Caco-2 (cell line): ENCODE results near the gene UNCX. TPM values are rescaled to one million over a fixed set of nuclear protein-coding genes. Genes with fewer than 3 reads are reported as not detected.
"Not testable (repeated sequence)": the region's sequence is repeated elsewhere in the genome, so short reads cannot be mapped to it uniquely, and the experiment has no call there.

Experiments used
- BruUV-seq: library from RNA; stranded (reverse); fragments of 400-500 nt; replicated peaks from 2 replicates; lab custom pipeline; 2021; lab: Mats Ljungman, UMichigan
- CTCF ChIA-PET: fragments of 300-600 bp; sonication (Branson Sonifier 250); formaldehyde crosslinking; loops from one replicate; lab custom pipeline; 2022; ENCODE audit warnings: antibody characterized with exemption; lab: Charles Lee
- POLR2A ChIA-PET: fragments of 300-600 bp; sonication (Branson Sonifier 250); formaldehyde crosslinking; loops from one replicate; lab custom pipeline; 2022; ENCODE audit warnings: antibody characterized with exemption; lab: Charles Lee
- DNase-seq, 2 experiments: peaks; one replicate each; pipeline versions ENCODE4 v3.0.0 to v3.0.0-alpha.2; 2020 to 2022
- H3K27me3 ChIP-seq: replicated peaks from 2 replicates; pipeline ENCODE4 v1.6.0; 2011; ENCODE audit warnings: low read length; ENCODE audit not compliant: control insufficient read depth, insufficient read depth
- H3K36me3 ChIP-seq: 2 replicates; pipeline ENCODE4 v1.5.1; 2011; ENCODE audit warnings: low read length; ENCODE audit not compliant: control insufficient read depth, insufficient read depth
- H3K4me1 ChIP-seq: fragments of 250-450 bp; sonication (Bioruptor Pico); 2 replicates; pipeline ENCODE4 v1.5.1; 2020; ENCODE audit warnings: mild to moderate bottlenecking
- H3K4me3 ChIP-seq: 2 replicates; pipeline ENCODE4 v1.5.1; 2011; ENCODE audit warnings: low read depth, mild to moderate bottlenecking, control low read depth, low read length
- H3K9me3 ChIP-seq: fragments of 250-450 bp; sonication (Bioruptor Pico); 2 replicates; pipeline ENCODE4 v1.5.1; 2020; ENCODE audit warnings: mild to moderate bottlenecking, moderate library complexity
- H3K27ac Mint-ChIP-seq: one replicate; pipeline ENCODE4 v1.8.0; 2022; ENCODE audit warnings: mixed read lengths; ENCODE audit not compliant: unreplicated experiment
- H3K27me3 Mint-ChIP-seq: one replicate; pipeline ENCODE4 v1.8.0; 2022; ENCODE audit warnings: mixed read lengths; ENCODE audit not compliant: insufficient read depth, unreplicated experiment
- H3K36me3 Mint-ChIP-seq: one replicate; pipeline ENCODE4 v1.8.0; 2022; ENCODE audit warnings: mild to moderate bottlenecking, mixed read lengths; ENCODE audit not compliant: insufficient read depth, unreplicated experiment
- H3K4me1 Mint-ChIP-seq: one replicate; pipeline ENCODE4 v1.8.0; 2022; ENCODE audit warnings: low read depth, mixed read lengths; ENCODE audit not compliant: unreplicated experiment
- H3K4me3 Mint-ChIP-seq: one replicate; pipeline ENCODE4 v1.8.0; 2022; ENCODE audit warnings: mild to moderate bottlenecking, moderate library complexity, mixed read lengths; ENCODE audit not compliant: unreplicated experiment
- H3K9me3 Mint-ChIP-seq: one replicate; pipeline ENCODE4 v1.8.0; 2022; ENCODE audit warnings: mixed read lengths; ENCODE audit not compliant: unreplicated experiment
- CTCF ChIP-seq, 2 experiments: fragments of 200-600 bp in 1 of 2; IDR thresholded peaks; 1 replicate in 1 of 2; 2 replicates in 1 of 2; pipeline versions ENCODE4 v1.5.1 to v1.8.0; 2011 to 2022; ENCODE audit warnings: antibody characterized with exemption in 1 of 2, control low read depth in 1 of 2, inconsistent platforms in 1 of 2, low read depth in 1 of 2, low read length in 1 of 2, mild to moderate bottlenecking in 1 of 2, moderate library complexity in 1 of 2; ENCODE audit not compliant: insufficient read depth in 1 of 2, severe bottlenecking in 1 of 2, unreplicated experiment in 1 of 2
- intact Hi-C: fragments of 100-400 bp; cut with micrococcal nuclease; formaldehyde crosslinking; loops from one replicate; pipeline ENCODE4 v1.10.0; 2022; ENCODE audit not compliant: unreplicated experiment
- total RNA-seq: library from RNA; stranded (reverse); gene quantifications from 2 replicates; pipeline ENCODE4 v1.2.3, GENCODE V29; 2022

UNCX gene
- total RNA-seq, 1 experiment from 2014 or later, result not detected

- peaks cover 25% of the 10 kb centered on the region for H3K9me3 Mint-ChIP-seq
- no peak for TF ChIP-seq CTCF (IDR thresholded peaks at IDR 0.05; ENCODE audit: insufficient read depth in 1 of 2, low read depth in 1 of 2, low read length in 1 of 2, severe bottlenecking in 1 of 2, unreplicated experiment in 1 of 2)
- Histone ChIP-seq H3K4me1 (no peaks in the 10 kb centered on the region), H3K36me3 (no peaks in the 10 kb centered on the region), H3K27me3 (no peaks in the 10 kb centered on the region; the same call in 1 of the 2 replicates), H3K4me3 (no peak overlapping the region), H3K9me3 (no peaks in the 10 kb centered on the region; the same call in 1 of the 2 replicates)
- BruUV-seq, result no TSS peak
- no peak overlapping the region for H3K27ac Mint-ChIP-seq
- POLR2A ChIA-PET, result no interaction called here
- intact Hi-C loops, result no loop called here
- CTCF ChIA-PET, result no interaction called here
- peaks cover 25% of the 10 kb centered on the region for H3K27me3 Mint-ChIP-seq
- H3K36me3 Mint-ChIP-seq, result peaks cover 6% of the 10 kb centered on the region
- no peaks in the 10 kb centered on the region for H3K4me1 Mint-ChIP-seq
- no peak for DNase-seq
- H3K4me3 Mint-ChIP-seq, result no peak overlapping the region
Observed at GRCh38 chr7:1189986-1190772, 42.5 kb upstream of the UNCX start.

- intact Hi-C loops, result no loop called here
- no peak overlapping the region for H3K4me3 ChIP-seq
- BruUV-seq, result no TSS peak
- no peaks in the 10 kb centered on the region; the same call in 1 of the 2 replicates for H3K9me3 ChIP-seq
- no peaks in the 10 kb centered on the region for H3K36me3 ChIP-seq
- Mint-ChIP-seq H3K36me3 (peaks cover 6% of the 10 kb centered on the region), H3K27me3 (peaks cover 15% of the 10 kb centered on the region), H3K4me3 (no peak overlapping the region), H3K4me1 (no peaks in the 10 kb centered on the region), H3K9me3 (peaks cover 25% of the 10 kb centered on the region), H3K27ac (no peak overlapping the region)
- no peak for TF ChIP-seq CTCF (IDR thresholded peaks at IDR 0.05; ENCODE audit: insufficient read depth in 1 of 2, low read depth in 1 of 2, low read length in 1 of 2, severe bottlenecking in 1 of 2, unreplicated experiment in 1 of 2)
- H3K27me3 ChIP-seq, result no peaks in the 10 kb centered on the region; the same call in 1 of the 2 replicates
- POLR2A ChIA-PET, result no interaction called here
- CTCF ChIA-PET, result interaction anchor here (0.6 kb wide), 1 partner anchor 1043 kb away, joined by 3 read pairs; no protein-coding TSS in a partner anchor
- no peak for DNase-seq
- no peaks in the 10 kb centered on the region for H3K4me1 ChIP-seq
Observed at GRCh38 chr7:1192171-1192676, 40.4 kb upstream of the UNCX start.

- no peaks in the 10 kb centered on the region for H3K4me1 ChIP-seq
- ChIA-PET CTCF (interaction anchor here (2.1 kb wide), 1 partner anchor 10 kb away, joined by 5 read pairs; no protein-coding TSS in a partner anchor), POLR2A (no interaction called here)
- H3K4me3 ChIP-seq, result no peak overlapping the region
- no peaks in the 10 kb centered on the region for H3K36me3 ChIP-seq
- no peaks in the 10 kb centered on the region; the same call in 1 of the 2 replicates for H3K9me3 ChIP-seq
- H3K4me3 Mint-ChIP-seq, result no peak overlapping the region
- peaks cover 18% of the 10 kb centered on the region for H3K9me3 Mint-ChIP-seq
- no peak overlapping the region for H3K27ac Mint-ChIP-seq
- no TSS peak for BruUV-seq
- no peaks in the 10 kb centered on the region; the same call in 1 of the 2 replicates for H3K27me3 ChIP-seq
- peaks cover 13% of the 10 kb centered on the region for H3K27me3 Mint-ChIP-seq
- peaks cover 1% of the 10 kb centered on the region for H3K36me3 Mint-ChIP-seq
- H3K4me1 Mint-ChIP-seq, result no peaks in the 10 kb centered on the region
- intact Hi-C loops, result no loop called here
- no peak for TF ChIP-seq CTCF (IDR thresholded peaks at IDR 0.05; ENCODE audit: insufficient read depth in 1 of 2, low read depth in 1 of 2, low read length in 1 of 2, severe bottlenecking in 1 of 2, unreplicated experiment in 1 of 2)
- DNase-seq, result no peak
Observed at GRCh38 chr7:1193593-1194424, 38.9 kb upstream of the UNCX start.

GRCh38 chr7:1196441-1196840, 36.2 kb upstream of the UNCX start:
- H3K4me1 Mint-ChIP-seq, H3K9me3 Mint-ChIP-seq, H3K9me3 ChIP-seq, DNase-seq, BruUV-seq, H3K27ac Mint-ChIP-seq, CTCF ChIA-PET, POLR2A ChIA-PET, H3K27me3 Mint-ChIP-seq, H3K36me3 Mint-ChIP-seq, H3K36me3 ChIP-seq, intact Hi-C loops, H3K4me3 Mint-ChIP-seq, H3K4me3 ChIP-seq, H3K27me3 ChIP-seq, H3K4me1 ChIP-seq: not testable (repeated sequence)
